ENCODE results near the gene GCAT.

Gene GCAT

GRCh38 chr22:37807410-37808293 lies at the start of gene GCAT:
TSS of gene GCAT (plus strand) at chr22:37807934. CDS start at chr22:37807968, 34 bp downstream.
- Histone ChIP-seq H3K36me3 (replicated peaks) (no peaks in the 10 kb centered on the region), H3K27ac (peak within 1 kb of the TSS; percentile 55), H3K27me3 (replicated peaks) (no peaks in the 10 kb centered on the region), H3K4me3 (ENCODE audit: low read depth, low read length) (peak within 1 kb of the TSS; percentile 78)
- DNase-seq: peak; percentile 94
- in situ Hi-C loops (cut with HindIII; ENCODE audit: low pct_ligation_motif_present, low sequenced_read_pairs): no loop called here
- TF ChIP-seq CTCF (IDR thresholded peaks at IDR 0.05; ENCODE audit: low read depth, low read length, missing control alignments): no peak

- in situ Hi-C loops (cut with HindIII; ENCODE audit: low pct_ligation_motif_present, low sequenced_read_pairs): no loop called here
- TF ChIP-seq CTCF (IDR thresholded peaks at IDR 0.05; ENCODE audit: low read depth, low read length, missing control alignments): no peak
- DNase-seq: no peak
- Histone ChIP-seq H3K36me3 (replicated peaks) (peaks cover 68% of the 10 kb centered on the region), H3K27me3 (replicated peaks) (no peaks in the 10 kb centered on the region), H3K27ac (no peak overlapping the region), H3K4me3 (ENCODE audit: low read depth, low read length) (no peak overlapping the region)
These were observed 49.0 kb upstream of the GCAT start for GRCh38 chr22:37758694-37759093.

- Histone ChIP-seq H3K36me3 (replicated peaks) (peaks cover 69% of the 10 kb centered on the region), H3K27me3 (replicated peaks) (no peaks in the 10 kb centered on the region), H3K27ac (no peak overlapping the region), H3K4me3 (ENCODE audit: low read depth, low read length) (no peak overlapping the region)
- DNase-seq: no peak
- no peak for TF ChIP-seq CTCF (IDR thresholded peaks at IDR 0.05; ENCODE audit: low read depth, low read length, missing control alignments)
- in situ Hi-C loops (cut with HindIII; ENCODE audit: low pct_ligation_motif_present, low sequenced_read_pairs): no loop called here
These were observed 48.5 kb upstream of the GCAT start for GRCh38 chr22:37759281-37759680.

- no peak for DNase-seq
- no peak overlapping the region for H3K4me3 ChIP-seq (ENCODE audit: low read depth, low read length)
- H3K27me3 ChIP-seq (replicated peaks): no peaks in the 10 kb centered on the region
- no peak for TF ChIP-seq CTCF (IDR thresholded peaks at IDR 0.05; ENCODE audit: low read depth, low read length, missing control alignments)
- H3K27ac ChIP-seq: no peak overlapping the region
- H3K36me3 ChIP-seq (replicated peaks): peaks cover 63% of the 10 kb centered on the region
- in situ Hi-C loops (cut with HindIII; ENCODE audit: low pct_ligation_motif_present, low sequenced_read_pairs): no loop called here
These were observed 47.6 kb upstream of the GCAT start for GRCh38 chr22:37760152-37760551.

- no peak overlapping the region for H3K27ac ChIP-seq
- TF ChIP-seq CTCF (IDR thresholded peaks at IDR 0.05; ENCODE audit: low read depth, low read length, missing control alignments): no peak
These were observed 45.3 kb upstream of the GCAT start for GRCh38 chr22:37762389-37762836.

More at GRCh38 chr22:37762389-37762836, 45.3 kb upstream of the GCAT start:
- no peak for DNase-seq
- Histone ChIP-seq H3K36me3 (replicated peaks) (peaks cover 62% of the 10 kb centered on the region), H3K27me3 (replicated peaks) (no peaks in the 10 kb centered on the region), H3K4me3 (ENCODE audit: low read depth, low read length) (no peak overlapping the region)
- in situ Hi-C loops (cut with HindIII; ENCODE audit: low pct_ligation_motif_present, low sequenced_read_pairs): no loop called here

Data from brain microvascular endothelial cell (primary cell).